Measurements from ENCODE around the gene GRID2.
"Not testable (repeated sequence)": the region's sequence is repeated elsewhere in the genome, so short reads cannot be mapped to it uniquely, and the experiment has no call there.

GRID2 gene

GRCh38 chr4:93313197-93313596 is 1009.4 kb downstream of the GRID2 start:
- DNase-seq = no peak
- Mint-ChIP-seq H3K27me3 (no peaks in the 10 kb centered on the region), H3K9me3 (no peaks in the 10 kb centered on the region), H3K4me1 (no peaks in the 10 kb centered on the region), H3K36me3 (ENCODE audit: low read depth) (no peaks in the 10 kb centered on the region), H3K4me3 (no peak overlapping the region), H3K27ac (no peak overlapping the region)
- no peak for ATAC-seq

GRCh38 chr4:93317057-93317456 is 1013.3 kb downstream of the GRID2 start:
- H3K27me3 Mint-ChIP-seq = no peaks in the 10 kb centered on the region
- no peak overlapping the region for H3K27ac Mint-ChIP-seq
- DNase-seq = no peak
- H3K9me3 Mint-ChIP-seq = no peaks in the 10 kb centered on the region
- H3K4me1 Mint-ChIP-seq = no peaks in the 10 kb centered on the region
- H3K4me3 Mint-ChIP-seq = no peak overlapping the region
- no peaks in the 10 kb centered on the region for H3K36me3 Mint-ChIP-seq (ENCODE audit: low read depth)
- no peak for ATAC-seq

- DNase-seq (no peak), ATAC-seq (no peak)
- Mint-ChIP-seq H3K36me3 (ENCODE audit: low read depth) (no peaks in the 10 kb centered on the region), H3K9me3 (no peaks in the 10 kb centered on the region), H3K4me1 (no peaks in the 10 kb centered on the region), H3K4me3 (no peak overlapping the region), H3K27ac (no peak overlapping the region), H3K27me3 (no peaks in the 10 kb centered on the region)
Measured at GRCh38 chr4:93317561-93317960, 1013.8 kb downstream of the GRID2 start.

- no peak for ATAC-seq
Measured at GRCh38 chr4:93319041-93319440, 1015.3 kb downstream of the GRID2 start.

GRCh38 chr4:93320356-93320755 is 1016.6 kb downstream of the GRID2 start:
- DNase-seq (no peak), ATAC-seq (no peak)
- Mint-ChIP-seq H3K36me3 (ENCODE audit: low read depth) (no peaks in the 10 kb centered on the region), H3K27me3 (no peaks in the 10 kb centered on the region), H3K9me3 (peaks cover 10% of the 10 kb centered on the region), H3K4me1 (no peaks in the 10 kb centered on the region), H3K27ac (no peak overlapping the region), H3K4me3 (no peak overlapping the region)

More at GRCh38 chr4:93319041-93319440, 1015.3 kb downstream of the GRID2 start:
- Mint-ChIP-seq H3K27ac (no peak overlapping the region), H3K27me3 (no peaks in the 10 kb centered on the region), H3K36me3 (ENCODE audit: low read depth) (no peaks in the 10 kb centered on the region), H3K4me1 (no peaks in the 10 kb centered on the region), H3K4me3 (no peak overlapping the region), H3K9me3 (peaks cover 3% of the 10 kb centered on the region)
- DNase-seq = no peak

- ATAC-seq = no peak
- H3K36me3 Mint-ChIP-seq (ENCODE audit: low read depth) = no peaks in the 10 kb centered on the region
- peaks cover 21% of the 10 kb centered on the region for H3K9me3 Mint-ChIP-seq
- no peaks in the 10 kb centered on the region for H3K27me3 Mint-ChIP-seq
- no peak overlapping the region for H3K27ac Mint-ChIP-seq
- no peak for DNase-seq
- H3K4me1 Mint-ChIP-seq = no peaks in the 10 kb centered on the region
- H3K4me3 Mint-ChIP-seq = no peak overlapping the region
Measured at GRCh38 chr4:93327346-93327745, 1023.6 kb downstream of the GRID2 start.

- no peak for ATAC-seq
- H3K9me3 Mint-ChIP-seq = peaks cover 5% of the 10 kb centered on the region
- no peaks in the 10 kb centered on the region for H3K27me3 Mint-ChIP-seq
Measured at GRCh38 chr4:93334003-93334402, 1030.2 kb downstream of the GRID2 start.

GRCh38 chr4:93337196-93337595 is 1033.4 kb downstream of the GRID2 start:
- Mint-ChIP-seq H3K4me3 (no peak overlapping the region), H3K27me3 (no peaks in the 10 kb centered on the region), H3K36me3 (ENCODE audit: low read depth) (no peaks in the 10 kb centered on the region), H3K27ac (no peak overlapping the region), H3K9me3 (peaks cover 3% of the 10 kb centered on the region), H3K4me1 (no peaks in the 10 kb centered on the region)
- ATAC-seq = no peak
- no peak for DNase-seq

More at GRCh38 chr4:93334003-93334402, 1030.2 kb downstream of the GRID2 start:
- Mint-ChIP-seq H3K27ac (no peak overlapping the region), H3K4me1 (no peaks in the 10 kb centered on the region), H3K4me3 (no peak overlapping the region), H3K36me3 (ENCODE audit: low read depth) (no peaks in the 10 kb centered on the region)
- DNase-seq = no peak

- Mint-ChIP-seq H3K4me3 (no peak overlapping the region), H3K27ac (no peak overlapping the region), H3K27me3 (no peaks in the 10 kb centered on the region), H3K4me1 (no peaks in the 10 kb centered on the region), H3K9me3 (peaks cover 3% of the 10 kb centered on the region), H3K36me3 (ENCODE audit: low read depth) (no peaks in the 10 kb centered on the region)
- ATAC-seq (no peak), DNase-seq (no peak)
Measured at GRCh38 chr4:93342738-93343137, 1039.0 kb downstream of the GRID2 start.

GRCh38 chr4:93346840-93347239 is 1043.1 kb downstream of the GRID2 start:
- no peaks in the 10 kb centered on the region for H3K36me3 Mint-ChIP-seq (ENCODE audit: low read depth)
- H3K9me3 Mint-ChIP-seq = peaks cover 11% of the 10 kb centered on the region
- H3K27me3 Mint-ChIP-seq = no peaks in the 10 kb centered on the region
- DNase-seq (no peak), ATAC-seq (no peak)
- no peaks in the 10 kb centered on the region for H3K4me1 Mint-ChIP-seq
- no peak overlapping the region for H3K27ac Mint-ChIP-seq
- no peak overlapping the region for H3K4me3 Mint-ChIP-seq

GRCh38 chr4:93348896-93349295 is 1045.1 kb downstream of the GRID2 start:
- H3K36me3 Mint-ChIP-seq (ENCODE audit: low read depth) = no peaks in the 10 kb centered on the region
- ATAC-seq = no peak
- no peak for DNase-seq
- no peaks in the 10 kb centered on the region for H3K4me1 Mint-ChIP-seq
- no peaks in the 10 kb centered on the region for H3K27me3 Mint-ChIP-seq
- H3K9me3 Mint-ChIP-seq = peaks cover 9% of the 10 kb centered on the region
- no peak overlapping the region for H3K4me3 Mint-ChIP-seq
- H3K27ac Mint-ChIP-seq = no peak overlapping the region

GRCh38 chr4:93351846-93352245 is 1048.1 kb downstream of the GRID2 start:
- DNase-seq (no peak), ATAC-seq (no peak)
- Mint-ChIP-seq H3K4me3 (no peak overlapping the region), H3K27me3 (no peaks in the 10 kb centered on the region), H3K4me1 (no peaks in the 10 kb centered on the region), H3K27ac (no peak overlapping the region), H3K9me3 (peaks cover 9% of the 10 kb centered on the region), H3K36me3 (ENCODE audit: low read depth) (no peaks in the 10 kb centered on the region)

- H3K9me3 Mint-ChIP-seq = peaks cover 3% of the 10 kb centered on the region
- H3K4me1 Mint-ChIP-seq = no peaks in the 10 kb centered on the region
- no peaks in the 10 kb centered on the region for H3K27me3 Mint-ChIP-seq
- no peaks in the 10 kb centered on the region for H3K36me3 Mint-ChIP-seq (ENCODE audit: low read depth)
- no peak for ATAC-seq
- H3K4me3 Mint-ChIP-seq = no peak overlapping the region
- no peak overlapping the region for H3K27ac Mint-ChIP-seq
- DNase-seq = no peak
Measured at GRCh38 chr4:93355411-93355810, 1051.6 kb downstream of the GRID2 start.

- no peak overlapping the region for H3K27ac Mint-ChIP-seq
- DNase-seq (no peak), ATAC-seq (no peak)
- no peak overlapping the region for H3K4me3 Mint-ChIP-seq
- H3K9me3 Mint-ChIP-seq = no peaks in the 10 kb centered on the region
- H3K27me3 Mint-ChIP-seq = no peaks in the 10 kb centered on the region
- no peaks in the 10 kb centered on the region for H3K4me1 Mint-ChIP-seq
- no peaks in the 10 kb centered on the region for H3K36me3 Mint-ChIP-seq (ENCODE audit: low read depth)
Measured at GRCh38 chr4:93359586-93359985, 1055.8 kb downstream of the GRID2 start.

- H3K9me3 Mint-ChIP-seq; ATAC-seq; H3K4me1 Mint-ChIP-seq; H3K4me3 Mint-ChIP-seq; H3K36me3 Mint-ChIP-seq (ENCODE audit: low read depth); H3K27me3 Mint-ChIP-seq; DNase-seq; H3K27ac Mint-ChIP-seq: not testable (repeated sequence)
Measured at GRCh38 chr4:93366169-93366755, 1062.5 kb downstream of the GRID2 start.

GRCh38 chr4:93368968-93369367 is 1065.2 kb downstream of the GRID2 start:
- DNase-seq = no peak
- ATAC-seq = no peak
- no peak overlapping the region for H3K27ac Mint-ChIP-seq
- no peaks in the 10 kb centered on the region for H3K36me3 Mint-ChIP-seq (ENCODE audit: low read depth)
- H3K9me3 Mint-ChIP-seq = peaks cover 10% of the 10 kb centered on the region
- H3K27me3 Mint-ChIP-seq = no peaks in the 10 kb centered on the region
- H3K4me3 Mint-ChIP-seq = no peak overlapping the region
- no peaks in the 10 kb centered on the region for H3K4me1 Mint-ChIP-seq

Data from activated naive CD8-positive, alpha-beta T cell treated with anti-CD3 and anti-CD28 coated beads, Interleukin-2, amount 50 U/mL, for 24 hours (primary cell).